Mesothelial cell of epicardium (in vitro differentiated cells): ENCODE data around the gene COL23A1. TPM values are rescaled to one million over a fixed set of nuclear protein-coding genes. Genes with fewer than 3 reads are reported as not detected.

Source experiments
- DNase-seq, 2 experiments: peaks; one replicate each; pipeline ENCODE4 v3.0.0; 2021; ENCODE audit warnings: low spot score in 2 of 2; ENCODE audit not compliant: unreplicated experiment in 2 of 2
- H3K27ac Mint-ChIP-seq: 2 replicates; pipeline ENCODE4 v1.8.0; 2021; ENCODE audit warnings: mixed read lengths
- H3K27me3 Mint-ChIP-seq: 2 replicates; pipeline ENCODE4 v1.8.0; 2021; ENCODE audit warnings: low read depth, mixed read lengths
- H3K36me3 Mint-ChIP-seq: 2 replicates; pipeline ENCODE4 v1.8.0; 2021; ENCODE audit warnings: mixed read lengths
- H3K4me1 Mint-ChIP-seq: 2 replicates; pipeline ENCODE4 v1.8.0; 2021; ENCODE audit warnings: mixed read lengths
- H3K4me3 Mint-ChIP-seq: 2 replicates; pipeline ENCODE4 v1.8.0; 2021; ENCODE audit warnings: mild to moderate bottlenecking, moderate library complexity, mixed read lengths
- H3K9me3 Mint-ChIP-seq: 2 replicates; pipeline ENCODE4 v1.8.0; 2021; ENCODE audit warnings: mixed read lengths
- CTCF ChIP-seq: fragments of 200-600 bp; sonication (generic); IDR thresholded peaks from one replicate; pipeline ENCODE4 v1.5.0; 2021; ENCODE audit warnings: antibody characterized with exemption; ENCODE audit not compliant: unreplicated experiment
- total RNA-seq: library from RNA; stranded (reverse); gene quantifications from 3 replicates; pipeline ENCODE4 v1.2.1, GENCODE V29; 2021

Gene COL23A1
- total RNA-seq, 1 donor from 2014 or later: 13.6 TPM

- Mint-ChIP-seq H3K36me3 (peaks cover 41% of the 10 kb centered on the region), H3K4me1 (peaks cover 20% of the 10 kb centered on the region), H3K4me3 (no peak overlapping the region), H3K27me3 (no peaks in the 10 kb centered on the region), H3K9me3 (peaks cover 11% of the 10 kb centered on the region), H3K27ac (no peak overlapping the region)
- TF ChIP-seq CTCF: no peak
- DNase-seq: no peak
These were observed 363.0 kb downstream of the COL23A1 start for GRCh38 chr5:178227138-178227659.

DNA sequence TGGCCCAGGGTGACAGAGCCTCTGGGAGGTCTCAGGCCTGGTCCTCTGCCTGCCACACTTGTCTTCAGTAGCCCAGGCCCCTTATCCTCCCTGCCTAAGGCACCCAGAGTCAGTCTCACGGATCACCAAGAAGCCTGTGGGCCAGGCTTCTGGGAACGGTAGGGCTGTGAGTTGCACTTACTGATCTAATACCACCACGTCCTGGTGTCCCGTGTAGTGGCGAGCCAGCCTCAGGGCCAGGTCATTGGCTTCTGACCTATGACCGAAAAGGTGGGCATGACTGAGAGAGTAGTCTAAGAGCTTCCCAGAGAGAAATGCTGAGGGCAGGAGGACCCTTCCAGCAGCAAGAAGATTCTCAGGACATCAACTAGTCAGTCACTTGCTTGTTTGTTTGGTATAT lies 365.0 kb downstream of the COL23A1 start:
- DNase-seq: no peak
- Mint-ChIP-seq H3K9me3 (peaks cover 11% of the 10 kb centered on the region), H3K36me3 (peaks cover 39% of the 10 kb centered on the region), H3K27me3 (no peaks in the 10 kb centered on the region), H3K4me3 (no peak overlapping the region), H3K27ac (no peak overlapping the region), H3K4me1 (peaks cover 5% of the 10 kb centered on the region)
- no peak for TF ChIP-seq CTCF

DNA sequence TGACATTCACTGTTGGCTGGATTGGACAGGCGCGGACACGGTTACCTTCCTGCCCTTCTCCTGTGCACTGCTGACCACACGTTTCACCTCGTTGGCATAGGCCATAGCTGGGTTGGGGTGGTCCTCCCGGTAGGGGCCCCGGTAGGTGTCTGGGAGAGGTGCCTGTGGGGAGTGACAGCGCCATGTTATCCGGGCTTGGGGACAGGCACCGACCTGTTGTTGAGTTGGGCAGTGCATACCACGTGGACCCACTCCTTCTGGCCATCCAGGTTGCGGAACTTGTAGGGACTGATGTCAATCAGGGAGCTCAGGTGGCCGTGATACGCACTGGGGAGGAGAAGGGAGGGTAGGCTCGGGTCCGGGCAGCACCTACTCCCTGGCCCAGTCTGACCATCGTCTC lies 365.8 kb downstream of the COL23A1 start:
- no peak for DNase-seq
- TF ChIP-seq CTCF: no peak
- Mint-ChIP-seq H3K4me1 (peaks cover 2% of the 10 kb centered on the region), H3K9me3 (peaks cover 11% of the 10 kb centered on the region), H3K27ac (no peak overlapping the region), H3K27me3 (no peaks in the 10 kb centered on the region), H3K4me3 (no peak overlapping the region), H3K36me3 (peaks cover 41% of the 10 kb centered on the region)

- DNase-seq: no peak
- no peak overlapping the region for H3K4me3 Mint-ChIP-seq
- peaks cover 11% of the 10 kb centered on the region for H3K9me3 Mint-ChIP-seq
- no peaks in the 10 kb centered on the region for H3K27me3 Mint-ChIP-seq
- no peak for TF ChIP-seq CTCF
- H3K36me3 Mint-ChIP-seq: peaks cover 39% of the 10 kb centered on the region
- H3K4me1 Mint-ChIP-seq: peaks cover 2% of the 10 kb centered on the region
- peak overlapping the region; percentile 66 for H3K27ac Mint-ChIP-seq
These were observed 366.3 kb downstream of the COL23A1 start for GRCh38 chr5:178223828-178224335.

- TF ChIP-seq CTCF: peak; percentile 19
- DNase-seq: no peak
- Mint-ChIP-seq H3K4me1 (peaks cover 2% of the 10 kb centered on the region), H3K36me3 (peaks cover 39% of the 10 kb centered on the region), H3K27me3 (no peaks in the 10 kb centered on the region), H3K9me3 (peaks cover 11% of the 10 kb centered on the region), H3K27ac (no peak overlapping the region), H3K4me3 (no peak overlapping the region)
These were observed 366.9 kb downstream of the COL23A1 start for GRCh38 chr5:178223196-178223773.

DNA sequence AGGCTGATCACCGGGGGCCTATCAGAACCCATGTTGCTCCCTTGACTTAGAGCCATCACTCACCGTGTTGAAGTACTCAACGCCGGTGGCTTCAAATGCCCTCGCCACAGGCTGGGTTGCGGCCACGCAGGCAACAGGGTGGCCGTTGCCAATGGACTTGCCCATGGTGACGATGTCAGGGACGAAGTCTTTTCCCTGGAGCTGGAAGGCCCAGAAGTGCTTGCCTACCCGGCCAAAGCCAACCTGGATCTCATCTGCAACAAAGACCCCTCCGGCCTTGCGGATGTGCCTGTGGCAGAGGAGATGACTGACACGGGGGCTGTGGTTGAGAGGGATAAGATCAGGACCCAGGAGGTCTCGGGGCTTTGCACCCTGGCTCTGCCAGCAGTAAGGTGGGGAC lies 367.9 kb downstream of the COL23A1 start:
- H3K27me3 Mint-ChIP-seq: no peaks in the 10 kb centered on the region
- H3K36me3 Mint-ChIP-seq: peaks cover 31% of the 10 kb centered on the region
- DNase-seq: no peak
- peaks cover 3% of the 10 kb centered on the region for H3K9me3 Mint-ChIP-seq
- TF ChIP-seq CTCF: no peak
- peaks cover 2% of the 10 kb centered on the region for H3K4me1 Mint-ChIP-seq
- H3K27ac Mint-ChIP-seq: no peak overlapping the region
- no peak overlapping the region for H3K4me3 Mint-ChIP-seq
